Renal pelvis (tissue), 4 donors: Measurements from ENCODE around the gene TNS1. TPM values are rescaled to one million over a fixed set of nuclear protein-coding genes. Genes with fewer than 3 reads are reported as not detected.

Experiments
- DNase-seq: peaks from one replicate; pipeline ENCODE4 v3.0.0-alpha.2; 2013
- polyA plus RNA-seq, 3 donors: library from polyadenylated mRNA; unstranded; fragments of 120-200 nt; gene quantifications; one replicate each; pipeline ENCODE4 v1.2.1, GENCODE V29; 2013; ENCODE audit not compliant: insufficient read length in 3 of 3

The TNS1 gene
- polyA plus RNA-seq, 3 donors, result 56.6 to 75.9 (median 67.8) TPM

DNA sequence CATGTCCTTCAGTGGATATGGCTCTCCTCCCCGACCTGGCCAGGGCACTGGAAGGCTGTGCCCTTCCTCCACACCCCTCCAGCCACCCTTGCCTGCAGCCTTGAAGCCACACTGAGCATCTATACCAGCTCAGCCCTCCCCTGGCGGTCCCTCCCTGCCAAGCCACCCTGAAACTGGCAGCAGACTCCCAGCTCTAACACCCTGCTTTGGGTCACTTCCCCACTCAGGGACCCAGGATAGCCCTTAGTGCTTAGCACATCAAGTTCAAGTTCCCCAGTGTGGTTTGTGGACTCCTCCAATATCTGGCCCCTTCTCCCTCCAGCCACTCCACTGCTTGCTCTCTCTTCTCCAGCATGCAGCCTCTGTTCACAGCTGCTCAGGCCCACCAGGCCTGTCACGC is 89.4 kb downstream of the TNS1 start:
- DNase-seq, result no peak

DNA sequence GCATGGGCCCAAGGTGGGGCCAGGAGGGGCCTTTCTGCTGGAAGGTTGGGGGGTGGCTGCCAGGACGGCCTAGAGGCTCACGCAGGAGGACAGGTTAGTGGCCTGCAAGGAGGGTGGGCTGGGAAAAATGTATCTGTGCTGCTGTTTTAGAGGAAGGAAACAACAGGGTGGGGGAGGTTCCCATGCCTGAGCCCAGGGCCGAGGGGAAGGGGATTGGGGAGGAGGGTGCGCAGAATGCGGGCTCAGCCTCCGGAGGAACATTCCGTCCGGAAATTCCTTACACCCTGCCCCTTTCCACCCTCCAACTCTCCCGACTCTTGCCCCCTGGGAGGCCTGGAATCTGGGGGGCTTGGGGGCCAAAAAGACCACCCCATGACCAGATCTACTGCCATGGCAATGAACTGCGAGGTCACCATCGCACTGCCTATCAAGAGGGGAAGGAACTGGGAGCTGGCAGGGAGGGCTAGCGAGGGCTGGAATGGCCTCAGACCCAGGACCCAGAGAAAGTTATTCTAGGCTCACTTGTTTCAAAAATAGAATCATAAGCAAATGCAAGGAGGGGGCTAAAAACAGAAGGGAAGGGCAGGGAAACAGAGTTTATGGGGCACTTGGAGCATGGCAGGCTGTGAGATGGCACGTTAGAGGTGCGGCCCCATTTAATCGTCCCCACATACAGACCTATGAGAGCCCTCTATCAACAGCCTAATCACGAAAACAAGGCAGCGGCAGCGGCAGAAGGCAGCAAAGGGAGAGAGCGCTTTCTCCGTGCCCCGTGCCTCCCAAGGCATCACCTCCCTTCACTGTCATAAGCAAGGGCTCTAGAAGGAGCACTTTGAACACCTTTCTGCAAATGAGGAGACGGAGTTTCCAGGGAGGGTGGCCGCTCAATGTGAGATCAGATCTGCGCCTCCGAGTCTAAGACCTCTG is 90.4 kb downstream of the TNS1 start:
- DNase-seq, result no peak

DNA sequence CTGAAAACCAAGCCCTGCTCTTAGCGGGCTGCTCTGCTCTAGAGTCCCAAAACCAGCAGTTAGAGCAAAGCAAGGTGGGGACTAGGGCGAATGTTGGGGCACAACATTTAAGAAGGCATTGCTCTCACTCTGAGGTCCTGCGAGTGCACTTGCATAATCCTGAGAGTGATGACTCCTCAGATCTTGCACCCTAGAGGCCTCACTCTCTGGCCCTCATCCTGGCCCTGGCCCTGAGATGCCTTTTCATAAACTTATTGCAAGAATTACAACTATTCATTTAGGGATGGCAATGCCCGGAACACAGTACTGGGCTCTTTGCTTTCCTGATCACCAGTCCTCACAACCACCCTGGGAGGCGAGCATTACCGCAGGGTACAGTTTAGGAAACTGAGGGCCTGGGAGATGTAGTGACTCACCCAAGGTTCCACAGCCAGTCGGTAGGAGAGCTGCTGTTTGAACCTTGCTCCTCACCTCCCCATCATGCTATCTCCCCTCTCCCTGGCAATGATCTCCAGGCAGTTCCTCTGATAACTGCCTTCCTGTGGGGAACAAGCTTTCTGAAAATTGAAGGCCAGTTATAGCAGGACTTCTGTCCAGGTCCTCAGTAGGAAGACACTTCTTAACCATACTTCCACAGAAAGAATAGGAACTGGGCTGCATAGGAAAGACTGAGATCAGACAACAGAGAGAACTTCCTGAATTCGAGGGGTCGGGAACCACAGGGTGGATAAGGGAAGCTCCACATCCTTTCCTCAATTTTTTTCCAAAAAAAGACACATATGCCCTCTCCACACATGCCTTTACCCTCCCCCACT is 91.3 kb downstream of the TNS1 start:
- DNase-seq, result no peak

DNA sequence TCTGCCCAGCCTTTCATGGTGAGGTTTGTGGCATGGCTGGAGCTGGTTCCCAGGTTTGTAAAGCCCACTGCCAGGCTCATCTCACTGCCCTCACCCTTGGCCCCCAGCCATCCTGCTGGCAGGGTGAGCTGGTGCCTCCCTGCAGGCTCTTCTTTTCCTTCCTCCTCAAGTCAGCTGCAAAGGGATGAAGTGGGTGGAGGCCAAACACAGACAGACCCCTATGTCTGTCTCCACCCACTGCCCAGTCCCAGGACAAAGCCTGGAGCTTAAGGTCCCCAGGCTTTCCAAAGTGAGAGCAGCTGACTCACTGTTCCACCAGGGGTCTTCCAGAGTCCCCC is 92.0 kb downstream of the TNS1 start:
- no peak for DNase-seq

DNA sequence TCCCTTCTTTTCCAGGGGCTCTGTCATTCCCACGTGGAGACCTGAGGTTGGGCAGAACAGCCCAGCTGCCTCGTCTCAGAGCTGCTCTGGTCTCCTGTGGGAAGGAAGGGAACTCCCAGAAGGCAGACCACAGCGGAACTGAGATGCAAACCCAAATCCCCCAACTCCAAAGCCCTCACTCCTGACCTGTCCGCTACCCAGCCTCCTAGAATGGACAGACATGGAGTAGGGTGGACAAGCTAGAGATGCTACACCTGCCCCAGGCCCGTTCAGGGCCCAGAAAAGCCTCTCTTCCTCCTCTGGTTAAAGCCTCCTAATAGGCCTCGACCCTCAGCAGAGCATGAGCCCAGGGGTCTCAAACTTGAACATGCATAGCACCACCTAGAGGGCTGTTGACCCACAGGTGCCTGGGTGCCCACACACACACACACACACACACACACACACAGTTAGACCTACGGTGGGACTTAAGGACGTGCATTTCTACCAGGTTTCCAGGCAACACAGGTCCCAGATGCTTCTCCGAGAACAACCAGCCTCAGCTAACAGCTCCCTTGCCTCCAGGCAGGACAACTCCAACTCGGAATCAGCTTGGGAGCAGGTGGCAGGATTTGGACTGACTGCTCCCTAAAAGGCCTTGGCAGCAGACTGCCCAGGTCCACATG is 93.5 kb downstream of the TNS1 start:
- DNase-seq, result no peak

DNA sequence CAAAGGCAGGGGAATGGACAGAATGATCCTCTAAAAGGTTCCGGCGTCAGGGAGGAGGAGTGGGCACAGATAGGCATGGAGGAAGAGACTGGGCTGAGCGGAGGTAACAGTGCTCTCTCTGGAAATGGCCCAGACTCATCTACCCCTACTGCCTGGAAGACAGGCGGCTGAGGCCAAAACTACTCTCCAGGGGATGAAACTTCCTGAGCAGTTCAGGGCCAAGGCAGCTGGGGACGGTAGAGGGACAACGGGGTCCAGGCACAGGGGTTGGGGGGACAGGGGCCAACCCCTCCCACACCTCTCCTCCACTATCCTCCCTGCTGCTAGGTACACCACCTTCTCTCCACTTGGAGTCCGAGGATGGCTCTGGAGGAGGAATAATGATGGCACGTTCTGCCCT is 94.3 kb downstream of the TNS1 start:
- no peak for DNase-seq

DNA sequence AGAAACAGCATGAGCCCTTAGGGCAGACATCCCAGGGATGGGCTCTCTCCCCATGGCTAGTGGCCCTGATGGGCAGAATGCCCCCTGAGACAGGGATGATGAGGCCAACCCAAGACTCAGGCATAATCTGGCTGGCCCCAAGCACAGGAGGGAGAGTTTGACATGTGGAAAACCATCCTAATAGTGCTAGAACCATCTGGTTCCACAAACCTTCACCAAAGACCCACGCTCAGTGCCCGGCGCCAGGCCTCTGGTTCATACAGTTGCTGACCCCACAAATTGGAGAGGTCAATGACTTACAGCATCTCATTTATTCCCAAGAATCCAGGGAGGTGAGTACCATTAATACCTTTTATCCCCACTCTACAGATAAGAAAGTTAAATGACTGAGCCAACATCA is 95.5 kb downstream of the TNS1 start:
- DNase-seq, result no peak

DNA sequence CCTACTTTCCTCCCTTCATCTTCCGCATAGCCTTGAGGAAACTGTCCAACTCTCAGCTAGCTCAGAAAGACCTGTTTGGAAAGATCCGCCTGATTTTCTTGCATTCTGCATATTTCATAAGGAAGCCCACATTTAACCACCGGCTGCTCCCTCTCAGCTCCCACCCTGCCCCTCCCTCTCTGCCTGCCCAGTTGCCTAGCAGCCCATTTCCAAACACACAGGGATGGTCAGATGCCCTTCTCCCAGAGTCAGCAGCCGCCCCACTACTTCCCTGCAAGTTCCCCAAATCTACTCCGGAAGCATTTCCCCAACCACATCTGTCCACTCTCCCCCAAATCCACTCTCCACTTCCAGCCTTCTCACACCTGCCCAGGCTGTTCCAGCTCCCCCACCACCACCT is 96.0 kb downstream of the TNS1 start:
- no peak for DNase-seq

DNA sequence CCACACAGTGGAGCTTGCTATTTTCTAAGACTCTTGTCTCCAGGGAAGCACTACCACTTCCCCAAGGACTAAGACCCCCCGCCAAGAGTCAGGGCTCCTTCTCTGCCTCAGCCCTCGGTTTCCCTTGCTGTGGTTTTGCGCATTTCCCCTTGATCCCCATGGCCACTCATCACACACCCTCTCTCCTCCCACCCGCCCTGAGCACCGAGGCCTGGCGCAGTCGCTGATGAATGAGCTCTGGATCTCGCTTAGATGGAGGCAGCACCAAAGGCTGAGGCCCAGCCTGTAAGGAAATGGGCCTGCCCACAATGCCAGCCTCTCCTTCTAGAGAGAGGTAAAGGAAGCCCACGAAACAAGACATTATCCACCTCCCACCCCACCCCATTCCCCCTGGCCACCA is 96.9 kb downstream of the TNS1 start:
- no peak for DNase-seq

DNA sequence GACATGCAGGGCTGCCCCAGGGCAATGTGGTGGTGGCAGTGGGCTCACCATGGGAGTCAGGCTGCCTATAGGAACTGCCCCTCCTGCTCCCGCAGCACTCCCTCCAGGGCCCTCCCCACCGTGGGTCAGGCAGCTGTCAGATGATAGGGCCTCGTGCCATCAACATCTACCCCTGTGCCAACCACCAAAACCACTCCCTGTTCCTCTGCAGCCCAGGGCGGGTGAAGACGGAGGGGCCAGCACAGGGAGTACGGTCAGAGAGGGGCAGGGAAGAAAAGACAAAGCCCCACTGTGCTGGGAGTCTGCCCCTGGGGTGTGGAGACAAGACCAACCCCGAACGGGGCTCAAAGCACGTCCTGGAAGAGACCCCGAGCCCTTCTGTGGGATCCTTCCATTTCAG is 97.4 kb downstream of the TNS1 start:
- DNase-seq, result no peak

DNA sequence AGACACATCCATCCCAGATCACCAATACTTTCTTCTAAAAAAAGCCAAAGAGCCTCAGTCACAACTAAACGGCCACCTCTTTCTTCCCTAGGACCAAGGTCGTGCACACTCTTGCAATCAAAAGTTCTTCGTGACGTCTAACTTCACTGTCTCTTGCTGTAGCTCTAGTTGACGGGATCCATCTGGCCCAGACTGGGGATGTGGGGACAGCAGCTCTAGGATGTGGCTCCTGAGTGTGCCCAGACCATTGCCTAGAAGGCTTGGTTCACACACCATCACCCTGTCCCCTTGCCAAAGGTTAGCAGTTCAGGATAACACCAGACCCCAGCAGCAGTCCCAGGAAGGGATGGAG is 98.2 kb downstream of the TNS1 start:
- no peak for DNase-seq

DNA sequence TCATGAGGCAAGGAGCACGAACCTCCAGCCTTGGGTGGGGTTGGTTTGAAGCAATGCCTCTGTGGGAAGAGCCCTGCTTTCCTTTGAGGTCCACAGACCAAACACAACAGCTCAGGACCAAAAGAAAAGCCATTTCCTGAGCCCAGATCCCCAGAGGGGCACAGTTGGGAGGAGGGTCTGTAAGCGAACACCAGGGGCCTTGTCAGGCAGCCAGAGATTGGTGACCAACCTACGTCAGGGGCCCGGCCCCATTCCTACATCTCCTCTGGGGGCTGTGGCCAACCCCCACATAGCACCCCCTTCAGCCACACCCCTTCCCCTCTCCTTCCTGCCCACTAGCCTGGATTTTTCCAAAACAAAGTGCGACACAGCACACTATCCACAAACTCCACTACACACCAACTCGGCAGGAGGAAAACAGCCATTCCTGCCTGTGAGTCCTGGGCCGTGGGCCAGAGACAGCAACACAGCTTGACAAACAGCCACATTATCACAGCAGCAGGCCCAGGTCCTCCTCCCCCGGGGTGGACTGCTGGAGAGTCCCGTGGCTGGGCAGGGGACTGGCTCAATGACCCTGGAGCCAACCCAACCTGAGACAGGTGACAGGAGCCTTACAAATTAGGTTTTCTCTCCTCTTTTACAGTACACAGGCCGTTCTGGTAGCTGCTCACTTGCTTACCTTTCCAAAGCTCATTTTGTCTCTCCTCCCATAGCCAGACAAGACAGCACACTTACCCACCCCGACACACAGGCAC is 98.8 kb downstream of the TNS1 start:
- peak; percentile 71 for DNase-seq

DNA sequence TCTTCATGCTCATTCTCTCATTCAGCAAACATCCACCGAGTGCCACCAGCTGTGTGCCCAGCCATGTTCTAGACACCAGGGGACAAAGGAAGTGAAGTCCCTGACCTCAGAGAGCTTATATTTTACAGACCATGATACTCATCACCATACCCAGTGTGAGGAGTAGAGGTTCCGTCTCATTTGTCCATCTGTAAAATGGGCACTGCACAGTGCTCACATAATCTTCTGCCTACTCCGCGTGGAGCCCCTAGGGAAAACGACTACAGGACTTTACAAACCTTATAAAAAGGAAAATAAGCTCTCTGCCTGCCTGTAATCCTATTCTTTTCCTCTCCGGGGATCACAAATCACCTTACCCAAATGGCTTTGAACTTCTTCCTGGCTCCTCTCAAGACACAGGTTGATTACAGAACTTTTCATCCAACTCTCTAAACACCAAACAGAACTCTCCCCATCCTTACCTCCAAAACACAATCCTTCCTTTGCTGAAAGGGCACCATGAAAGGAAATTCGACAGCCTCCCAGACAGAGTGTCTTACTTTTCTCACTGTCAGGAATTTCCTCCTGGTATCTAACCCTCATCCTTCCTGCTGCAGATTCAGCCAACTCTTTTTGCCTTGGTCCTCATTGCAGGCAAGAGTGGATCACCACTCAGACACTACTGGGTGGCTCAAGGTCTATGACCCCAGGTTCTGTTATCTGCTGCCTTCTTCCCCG is 99.5 kb downstream of the TNS1 start:
- no peak for DNase-seq

DNA sequence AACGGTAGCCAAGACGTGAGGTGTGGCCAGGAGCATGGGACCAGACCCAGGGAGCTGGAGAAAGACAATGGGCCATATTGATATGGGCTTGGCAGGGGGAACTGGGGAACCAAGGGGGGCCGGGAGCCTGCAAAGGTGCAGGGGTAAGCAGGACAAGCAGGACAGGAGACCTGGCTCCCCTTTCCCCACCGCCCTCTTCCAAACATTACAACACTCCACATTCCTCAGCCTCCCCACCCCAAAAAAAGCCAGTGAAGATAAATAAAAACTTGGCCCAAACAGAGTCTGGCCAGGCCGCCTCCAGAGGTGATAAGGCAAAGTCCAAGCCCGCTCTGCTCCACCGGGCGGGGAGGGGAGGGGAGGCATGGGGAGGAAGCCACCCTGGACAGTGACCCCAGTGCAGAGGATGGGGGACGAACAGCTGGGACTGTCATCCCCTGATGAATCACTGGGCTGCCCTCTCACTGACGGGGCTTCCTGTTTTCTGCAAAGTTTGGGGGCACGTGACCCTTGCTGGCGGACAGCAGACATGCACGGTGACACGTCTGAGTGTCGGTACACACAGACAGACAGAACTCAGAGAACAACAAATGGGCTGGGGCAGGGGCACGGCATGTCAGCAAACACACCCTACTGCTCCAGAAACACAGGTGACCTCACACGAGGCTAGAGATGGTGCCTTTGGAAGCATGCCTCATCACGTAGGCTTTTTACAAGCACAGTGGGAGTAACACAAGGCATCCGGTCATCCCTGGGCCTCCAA is 100.2 kb downstream of the TNS1 start:
- peak; percentile 70 for DNase-seq

DNA sequence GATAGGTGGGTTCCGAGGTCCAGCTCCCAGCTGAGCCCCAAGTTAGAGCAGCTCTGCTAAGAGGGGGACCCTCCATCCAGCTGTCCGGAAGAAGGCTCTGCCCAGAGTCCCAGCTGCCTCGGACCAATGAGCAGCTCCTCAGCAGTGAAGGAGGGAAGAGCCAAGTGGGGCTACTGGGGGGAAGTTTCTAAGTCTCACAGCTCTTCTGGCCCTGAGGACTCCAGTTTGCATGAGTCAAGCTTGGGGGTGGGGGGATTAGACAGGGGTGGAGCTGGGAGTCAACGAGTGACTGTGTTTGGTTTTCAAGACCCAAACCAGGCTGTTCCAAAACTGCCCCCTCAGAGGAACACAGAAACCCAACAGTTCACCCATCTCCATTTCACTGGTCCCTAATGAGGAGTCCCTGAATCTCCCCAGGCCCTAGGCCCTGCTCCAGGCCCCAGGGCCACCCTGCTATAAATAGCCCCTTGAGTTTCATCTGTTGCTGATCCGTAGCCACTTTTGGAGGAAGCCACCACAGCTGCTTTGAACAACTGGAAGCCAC is 100.9 kb downstream of the TNS1 start:
- DNase-seq, result no peak

DNA sequence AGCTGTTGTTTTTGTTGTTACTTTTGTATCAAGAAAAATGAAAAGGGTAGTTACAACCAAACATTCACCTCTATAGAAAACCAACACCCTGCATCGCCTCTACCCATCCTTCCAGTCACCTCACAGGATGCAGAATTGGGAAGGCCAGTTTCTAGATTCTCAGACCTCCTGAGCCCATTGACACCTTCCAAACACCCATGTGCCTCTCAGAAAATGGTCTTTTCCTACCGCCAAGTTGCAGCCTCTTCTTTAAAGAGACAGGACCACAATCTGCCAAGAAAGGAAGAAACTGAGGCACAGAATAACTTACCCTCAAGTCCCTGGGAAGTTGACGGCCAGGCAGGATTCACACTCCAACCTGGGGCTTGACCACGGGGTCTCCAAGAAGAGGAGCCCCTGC is 101.4 kb downstream of the TNS1 start:
- no peak for DNase-seq

DNA sequence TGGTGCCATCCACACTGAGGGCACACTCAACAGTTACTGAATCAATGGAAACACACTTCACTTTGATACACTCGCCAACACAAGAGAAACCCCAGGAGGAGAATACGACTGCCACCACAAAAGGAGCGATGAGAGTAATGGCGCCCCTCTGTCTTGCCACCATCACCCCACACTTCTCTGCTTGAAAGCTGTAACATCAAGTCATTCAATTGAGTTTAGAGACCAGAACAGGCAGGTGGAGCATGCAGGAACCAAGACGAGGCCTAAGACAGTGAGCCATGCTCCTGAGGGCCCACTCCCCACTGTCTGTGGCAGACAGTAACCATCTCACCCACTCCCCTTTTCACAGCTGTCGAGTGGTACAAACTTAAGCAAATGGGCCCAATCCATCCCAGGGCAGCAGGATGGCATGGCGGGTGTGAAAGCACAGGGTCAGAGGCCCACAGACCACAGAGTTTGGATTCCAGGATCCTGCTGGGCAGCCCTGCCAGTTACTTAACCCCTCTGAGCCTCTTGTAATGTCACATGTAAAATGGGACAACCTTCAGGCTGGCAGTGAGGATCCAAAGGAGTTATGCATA is 101.9 kb downstream of the TNS1 start:
- DNase-seq, result no peak

DNA sequence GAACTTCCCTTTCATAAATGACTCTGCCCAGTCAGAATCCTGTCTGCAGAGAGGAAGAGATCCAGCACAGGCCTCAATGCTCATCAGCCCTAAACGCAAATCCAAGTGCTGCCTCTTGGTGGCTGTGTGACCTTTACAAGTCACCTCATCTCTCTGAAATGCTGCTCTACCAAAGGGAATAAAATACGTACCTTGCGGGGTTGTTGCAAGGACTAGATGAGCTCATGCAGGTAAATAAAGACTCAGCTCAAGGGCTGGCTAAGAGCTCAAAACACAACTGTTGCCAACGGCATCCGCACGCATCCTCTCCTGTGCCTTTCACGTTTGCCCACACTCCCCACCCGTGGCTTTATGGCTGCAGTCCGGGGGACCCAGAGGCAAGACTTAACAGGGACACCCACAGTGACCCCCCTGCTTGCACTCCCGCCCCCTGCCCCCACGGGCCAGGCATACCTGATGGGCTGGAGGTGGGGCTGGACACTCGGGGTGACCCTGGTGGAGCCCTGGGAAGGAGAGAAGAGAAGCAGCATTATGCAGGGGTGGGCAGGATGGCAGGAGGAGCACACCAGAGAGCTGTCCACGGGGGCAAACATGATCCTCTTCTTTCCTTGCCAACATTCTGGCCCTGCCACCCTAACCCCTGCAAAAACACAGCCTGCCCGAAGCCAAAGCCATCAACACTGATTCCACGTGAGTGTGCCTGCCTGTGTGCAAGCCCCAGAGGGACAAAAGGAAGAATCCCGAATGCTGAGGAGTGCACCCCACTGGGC is 102.6 kb downstream of the TNS1 start:
- DNase-seq, result no peak
